MM.1S (cell line): ENCODE measurements around the gene RPA3.

Source experiments
- DNase-seq: peaks from one replicate; pipeline ENCODE4 v3.0.0-alpha.2; 2015
- H2AFZ ChIP-seq: fragments of 300-600 bp; sonication (generic); 2 replicates; pipeline ENCODE4 v1.6.0; 2016; ENCODE audit warnings: antibody characterized with exemption, low read length
- H3F3A ChIP-seq: fragments of 300-600 bp; sonication (generic); 2 replicates; pipeline ENCODE4 v1.6.1; 2016; ENCODE audit warnings: mild to moderate bottlenecking, antibody characterized with exemption, low read length, moderate library complexity, mixed read lengths; ENCODE audit not compliant: insufficient read depth
- H3K27ac ChIP-seq: fragments of 300-600 bp; sonication (generic); 2 replicates; pipeline ENCODE4 v1.5.1; 2016; ENCODE audit warnings: mild to moderate bottlenecking, low read length
- H3K27me3 ChIP-seq: fragments of 300-600 bp; sonication (generic); replicated peaks from 2 replicates; pipeline ENCODE4 v1.6.0; 2016; ENCODE audit warnings: low read length; ENCODE audit not compliant: insufficient read depth
- H3K36me3 ChIP-seq: fragments of 300-600 bp; sonication (generic); replicated peaks from 2 replicates; pipeline ENCODE4 v1.6.1; 2016; ENCODE audit warnings: mild to moderate bottlenecking, low read length, mixed read lengths; ENCODE audit not compliant: insufficient read depth
- H3K4me1 ChIP-seq: fragments of 300-600 bp; sonication (generic); 2 replicates; pipeline ENCODE4 v1.6.1; 2016; ENCODE audit warnings: low read length, mixed read lengths
- H3K4me2 ChIP-seq: fragments of 300-600 bp; sonication (generic); 2 replicates; pipeline ENCODE4 v1.6.0; 2016; ENCODE audit warnings: low read depth, low read length
- H3K4me3 ChIP-seq: fragments of 300-600 bp; sonication (generic); 2 replicates; pipeline ENCODE4 v1.5.1; 2016; ENCODE audit warnings: low read length, mixed read lengths
- H3K79me2 ChIP-seq: fragments of 300-600 bp; sonication (generic); 2 replicates; pipeline ENCODE4 v1.6.1; 2016; ENCODE audit warnings: mixed run types, low read length, mixed read lengths
- H3K9ac ChIP-seq: fragments of 300-600 bp; sonication (generic); 2 replicates; pipeline ENCODE4 v1.6.1; 2016; ENCODE audit warnings: low read length, mixed read lengths
- H3K9me2 ChIP-seq: fragments of 300-600 bp; sonication (generic); replicated peaks from 2 replicates; pipeline ENCODE4 v1.6.1; 2016; ENCODE audit warnings: mild to moderate bottlenecking, low read length, mixed read lengths; ENCODE audit not compliant: insufficient read depth
- H3K9me3 ChIP-seq: fragments of 300-600 bp; sonication (generic); replicated peaks from 2 replicates; pipeline ENCODE4 v1.6.1; 2016; ENCODE audit warnings: mild to moderate bottlenecking, low read length, mixed read lengths; ENCODE audit not compliant: insufficient read depth
- H4K20me1 ChIP-seq: fragments of 300-600 bp; sonication (generic); 2 replicates; pipeline ENCODE4 v1.6.1; 2016; ENCODE audit warnings: mild to moderate bottlenecking, low read length, moderate library complexity, mixed read lengths; ENCODE audit not compliant: insufficient read depth
- CTCF ChIP-seq: fragments of 300-600 bp; sonication (generic); IDR thresholded peaks from 2 replicates; pipeline ENCODE4 v1.5.1; 2016; ENCODE audit warnings: antibody characterized with exemption, low read length, mixed read lengths
- EZH2 ChIP-seq: fragments of 300-600 bp; sonication (generic); optimal IDR thresholded peaks from 2 replicates; pipeline ENCODE3; 2017; ENCODE audit warnings: low read depth, mild to moderate bottlenecking, antibody characterized with exemption, low read length, mixed read lengths
- EZH2phosphoT487 ChIP-seq: fragments of 300-600 bp; sonication (generic); IDR thresholded peaks from 2 replicates; pipeline ENCODE4 v1.6.1; 2018; ENCODE audit warnings: antibody characterized with exemption, low read length

RPA3 gene

GRCh38 chr7:7630626-7631329, 87.6 kb downstream of the RPA3 start:
- H4K20me1 ChIP-seq, result no peaks in the 10 kb centered on the region
- no peaks in the 10 kb centered on the region for H3K9me3 ChIP-seq
- H3K9me2 ChIP-seq, result no peaks in the 10 kb centered on the region
- H2AFZ ChIP-seq, result no peak overlapping the region
- H3K27me3 ChIP-seq, result no peaks in the 10 kb centered on the region
- TF ChIP-seq EZH2 (no peak), CTCF (no peak), EZH2phosphoT487 (no peak)
- no peaks in the 10 kb centered on the region for H3K79me2 ChIP-seq
- no peak overlapping the region for H3K4me3 ChIP-seq
- H3K4me2 ChIP-seq, result no peak overlapping the region
- H3K36me3 ChIP-seq, result no peaks in the 10 kb centered on the region
- no peak overlapping the region for H3K9ac ChIP-seq
- no peaks in the 10 kb centered on the region for H3F3A ChIP-seq
- H3K4me1 ChIP-seq, result no peaks in the 10 kb centered on the region
- no peak for DNase-seq
- H3K27ac ChIP-seq, result no peak overlapping the region

GRCh38 chr7:7628476-7628875, 89.9 kb downstream of the RPA3 start:
- Histone ChIP-seq H3K4me1 (no peaks in the 10 kb centered on the region), H3K36me3 (no peaks in the 10 kb centered on the region), H3K9me2 (no peaks in the 10 kb centered on the region), H3K9ac (no peak overlapping the region), H3K79me2 (no peaks in the 10 kb centered on the region), H3K4me2 (no peak overlapping the region), H3K27ac (no peak overlapping the region), H3K4me3 (no peak overlapping the region), H4K20me1 (no peaks in the 10 kb centered on the region), H2AFZ (no peak overlapping the region), H3F3A (no peaks in the 10 kb centered on the region), H3K9me3 (no peaks in the 10 kb centered on the region), H3K27me3 (no peaks in the 10 kb centered on the region)
- DNase-seq, result no peak
- TF ChIP-seq EZH2 (no peak), CTCF (no peak), EZH2phosphoT487 (no peak)

GRCh38 chr7:7620644-7621210, 97.7 kb downstream of the RPA3 start:
- Histone ChIP-seq H4K20me1 (no peaks in the 10 kb centered on the region), H2AFZ (no peak overlapping the region), H3K9ac (no peak overlapping the region), H3K27ac (no peak overlapping the region), H3K4me2 (no peak overlapping the region), H3K79me2 (no peaks in the 10 kb centered on the region), H3K27me3 (no peaks in the 10 kb centered on the region), H3K4me3 (no peak overlapping the region), H3K4me1 (no peaks in the 10 kb centered on the region), H3F3A (no peaks in the 10 kb centered on the region), H3K36me3 (no peaks in the 10 kb centered on the region), H3K9me3 (no peaks in the 10 kb centered on the region), H3K9me2 (no peaks in the 10 kb centered on the region)
- no peak for DNase-seq
- no peak for TF ChIP-seq EZH2
- no peak for TF ChIP-seq CTCF
- no peak for TF ChIP-seq EZH2phosphoT487
